ENCODE results near the gene EMC8. TPM values are rescaled to one million over a fixed set of nuclear protein-coding genes. Genes with fewer than 3 reads are reported as not detected.

Gene EMC8
- total RNA-seq, 4 donors from 2014 or later: 23.4 to 32.5 (median 26.8) TPM

DNA sequence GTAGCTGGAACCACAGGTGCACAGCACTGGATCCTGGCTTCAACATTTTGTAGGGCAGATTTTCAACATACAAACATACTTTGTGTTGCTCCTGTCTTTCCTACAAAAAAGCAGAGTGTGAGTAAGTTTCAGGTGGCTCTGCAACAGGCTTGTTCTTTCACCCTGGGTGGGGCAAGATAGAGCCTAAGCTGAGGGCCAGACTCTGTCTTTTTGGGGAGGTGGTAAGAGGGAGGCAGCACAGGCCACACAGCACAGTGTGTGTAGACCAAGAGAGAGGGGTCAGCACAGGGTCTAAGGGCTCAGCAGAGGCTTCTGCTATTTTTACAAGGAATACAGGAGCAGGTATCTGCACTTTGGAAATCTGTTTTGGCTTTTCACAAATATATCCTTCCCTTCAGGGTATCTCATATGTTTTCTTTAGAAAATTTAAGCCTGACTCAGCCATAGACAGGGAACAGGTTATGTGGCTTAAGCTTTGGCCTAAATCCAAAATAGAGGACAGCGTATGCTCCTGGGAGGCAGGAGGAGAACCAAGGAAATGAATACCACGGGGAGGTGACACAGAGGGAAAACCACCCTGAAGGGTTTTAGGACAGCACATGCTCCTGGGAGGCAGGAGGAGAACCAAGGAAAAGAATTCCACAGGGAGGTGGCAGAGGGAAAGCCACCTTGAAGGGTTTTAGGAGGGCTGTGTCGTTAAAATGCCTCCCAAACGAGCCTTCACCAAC is 21.6 kb downstream of the EMC8 start:
- Histone ChIP-seq H3K36me3 (peaks cover 0 to 64% of the 10 kb centered on the region in 2 donors), H3K4me3 (no peak overlapping the region), H3K27ac (peak overlapping the region in 1 of 4 donors; percentile 16)

DNA sequence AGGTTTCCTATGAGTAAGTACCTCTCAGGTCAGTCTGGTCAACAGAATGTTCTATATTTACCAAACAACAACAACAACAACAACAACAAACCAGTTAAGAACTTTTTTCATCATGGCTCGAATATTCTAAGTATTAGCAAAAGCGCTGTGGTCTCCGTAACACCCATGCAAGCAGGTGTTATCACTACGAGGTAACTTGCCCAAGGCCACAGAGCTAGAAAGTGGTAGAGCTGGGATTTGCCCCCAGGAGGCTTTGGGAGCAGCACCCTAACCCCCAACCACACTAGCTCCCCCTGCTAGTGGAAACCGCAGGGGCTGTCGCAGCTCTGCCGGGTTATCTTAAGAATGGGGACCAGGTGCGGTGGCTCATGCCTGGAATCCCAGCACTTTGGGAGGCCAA is 24.5 kb downstream of the EMC8 start:
- Histone ChIP-seq H3K4me1 (no peaks in the 10 kb centered on the region), H3K27ac (no peak overlapping the region), H3K36me3 (peaks cover 0 to 61% of the 10 kb centered on the region in 2 donors), H3K4me3 (no peak overlapping the region), H3K27me3 (no peaks in the 10 kb centered on the region), H3K9me3 (no peaks in the 10 kb centered on the region)
- 88 to 91% methylated on average over 4 to 6 of the region's 8 CpGs for WGBS, 2 donors (ENCODE audit: low coverage in 1 of 2)
- no peak for ATAC-seq
- TF ChIP-seq POLR2A (IDR thresholded peaks at IDR 0.05) (no peak), EP300 (IDR thresholded peaks at IDR 0.05) (no peak), CTCF (IDR thresholded peaks at IDR 0.05) (no peak), POLR2AphosphoS5 (IDR thresholded peaks at IDR 0.05) (no peak)

More for the DNA sequence above, 21.6 kb downstream of the EMC8 start:
- ATAC-seq: no peak
- TF ChIP-seq POLR2A (IDR thresholded peaks at IDR 0.05) (no peak), POLR2AphosphoS5 (IDR thresholded peaks at IDR 0.05) (no peak), CTCF (IDR thresholded peaks at IDR 0.05) (no peak), EP300 (IDR thresholded peaks at IDR 0.05) (no peak)
- no peaks in the 10 kb centered on the region for H3K9me3 ChIP-seq
- H3K4me1 ChIP-seq: peaks cover 0 to 14% (median 0%) of the 10 kb centered on the region in 3 donors
- WGBS, 2 donors (ENCODE audit: low coverage in 1 of 2): 69 to 82% methylated on average over 3 of the region's 4 CpGs
- no peaks in the 10 kb centered on the region for H3K27me3 ChIP-seq

DNA sequence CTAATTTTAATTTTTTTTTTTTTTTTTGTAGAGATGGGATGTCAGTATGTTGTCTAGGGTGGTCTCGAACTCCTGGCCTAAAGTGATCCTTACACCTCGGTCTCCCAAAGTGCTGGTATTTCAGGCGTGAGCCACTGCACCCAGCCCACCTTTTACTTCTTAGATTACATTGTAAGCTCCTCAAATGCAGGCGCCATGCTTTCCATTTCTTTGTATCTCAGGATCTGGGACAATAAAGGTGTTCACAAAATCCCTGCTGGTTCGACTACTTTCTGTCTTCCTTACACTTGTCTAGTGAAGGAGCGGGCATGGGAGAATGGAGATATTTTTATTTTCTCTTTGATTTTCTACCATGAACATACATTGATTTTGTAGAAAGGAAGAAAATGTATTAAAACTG is 25.2 kb downstream of the EMC8 start:
- Histone ChIP-seq H3K4me1 (no peaks in the 10 kb centered on the region), H3K4me3 (no peak overlapping the region), H3K36me3 (peaks cover 0 to 54% of the 10 kb centered on the region in 2 donors), H3K27me3 (no peaks in the 10 kb centered on the region), H3K9me3 (no peaks in the 10 kb centered on the region), H3K27ac (no peak overlapping the region)
- 94 to 95% methylated on average over 4 to 5 of the region's 6 CpGs for WGBS, 2 donors (ENCODE audit: low coverage in 1 of 2)
- no peak for TF ChIP-seq CTCF (IDR thresholded peaks at IDR 0.05)
- no peak for TF ChIP-seq POLR2A (IDR thresholded peaks at IDR 0.05)
- TF ChIP-seq EP300 (IDR thresholded peaks at IDR 0.05): no peak
- no peak for TF ChIP-seq POLR2AphosphoS5 (IDR thresholded peaks at IDR 0.05)
- ATAC-seq: no peak

DNA sequence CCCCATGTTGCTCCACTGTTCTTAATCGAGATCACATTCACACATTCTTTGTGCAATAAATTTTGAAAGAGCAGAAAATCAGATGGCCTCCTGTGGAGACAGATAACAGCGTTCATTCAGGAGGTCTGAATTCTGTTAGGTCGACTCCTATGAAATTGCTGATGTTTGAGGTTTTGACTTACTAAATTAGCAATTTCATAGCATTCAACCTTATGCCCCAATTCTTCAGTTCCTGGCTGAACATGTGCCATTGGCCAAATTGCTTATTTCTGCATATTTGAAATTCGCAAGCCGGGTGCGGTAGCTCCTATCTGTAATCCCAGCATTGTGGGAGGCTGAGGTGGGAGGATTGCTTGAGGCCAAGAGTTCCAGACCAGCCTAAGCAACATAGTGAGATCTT is 26.3 kb downstream of the EMC8 start:
- Histone ChIP-seq H3K9me3 (no peaks in the 10 kb centered on the region), H3K4me1 (no peaks in the 10 kb centered on the region), H3K27ac (no peak overlapping the region), H3K4me3 (no peak overlapping the region), H3K36me3 (peaks cover 0 to 43% of the 10 kb centered on the region in 2 donors), H3K27me3 (no peaks in the 10 kb centered on the region)
- ATAC-seq: no peak
- TF ChIP-seq POLR2AphosphoS5 (IDR thresholded peaks at IDR 0.05) (no peak), EP300 (IDR thresholded peaks at IDR 0.05) (no peak), POLR2A (IDR thresholded peaks at IDR 0.05) (no peak), CTCF (IDR thresholded peaks at IDR 0.05) (no peak)
- WGBS, 2 donors (ENCODE audit: low coverage in 1 of 2): 79 to 93% methylated on average over 3 to 5 of the region's 6 CpGs

DNA sequence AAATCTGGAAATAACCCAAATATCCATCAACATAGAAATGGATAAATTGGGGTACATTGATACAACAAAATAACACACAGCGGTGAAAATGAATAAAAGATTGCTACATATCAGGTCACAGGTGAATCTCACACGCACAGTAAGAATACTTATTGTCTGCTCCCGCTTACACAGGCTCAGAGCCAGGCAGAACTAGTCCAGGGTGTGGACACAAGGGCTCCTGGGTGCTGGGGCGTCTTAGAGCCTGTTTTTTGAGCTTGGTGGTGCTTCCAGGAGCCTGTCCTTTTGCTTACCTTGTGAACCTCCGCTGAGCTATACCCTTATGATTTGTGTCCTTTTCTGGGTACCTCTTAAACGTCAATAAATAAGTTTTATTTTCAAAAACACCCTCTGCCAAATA is 28.6 kb downstream of the EMC8 start:
- Histone ChIP-seq H3K9me3 (no peaks in the 10 kb centered on the region), H3K27me3 (no peaks in the 10 kb centered on the region), H3K27ac (no peak overlapping the region), H3K36me3 (peaks cover 0 to 23% of the 10 kb centered on the region in 2 donors), H3K4me1 (no peaks in the 10 kb centered on the region), H3K4me3 (no peak overlapping the region)
- 95 to 97% methylated on average over 4 to 6 of the region's 6 CpGs for WGBS, 2 donors (ENCODE audit: low coverage in 1 of 2)
- TF ChIP-seq CTCF (IDR thresholded peaks at IDR 0.05) (no peak), POLR2A (IDR thresholded peaks at IDR 0.05) (no peak), POLR2AphosphoS5 (IDR thresholded peaks at IDR 0.05) (no peak), EP300 (IDR thresholded peaks at IDR 0.05) (no peak)
- ATAC-seq: no peak

All from gastroesophageal sphincter (tissue), 4 donors.